Measurements from ENCODE around the gene FEN1. TPM values are rescaled to one million over a fixed set of nuclear protein-coding genes. Genes with fewer than 3 reads are reported as not detected.

Gene FEN1
- total and polyA plus RNA-seq, 2 donors from 2014 or later = 8.5 to 8.8 TPM

- peak overlapping the region in 1 of 3 donors; percentile 96 for H3K4me3 ChIP-seq (ENCODE audit: low read length in 3 of 3)
- intact Hi-C loops (cut with DNase I) = no loop called here
- DNase-seq = no peak
- TF ChIP-seq, protein P1, sequence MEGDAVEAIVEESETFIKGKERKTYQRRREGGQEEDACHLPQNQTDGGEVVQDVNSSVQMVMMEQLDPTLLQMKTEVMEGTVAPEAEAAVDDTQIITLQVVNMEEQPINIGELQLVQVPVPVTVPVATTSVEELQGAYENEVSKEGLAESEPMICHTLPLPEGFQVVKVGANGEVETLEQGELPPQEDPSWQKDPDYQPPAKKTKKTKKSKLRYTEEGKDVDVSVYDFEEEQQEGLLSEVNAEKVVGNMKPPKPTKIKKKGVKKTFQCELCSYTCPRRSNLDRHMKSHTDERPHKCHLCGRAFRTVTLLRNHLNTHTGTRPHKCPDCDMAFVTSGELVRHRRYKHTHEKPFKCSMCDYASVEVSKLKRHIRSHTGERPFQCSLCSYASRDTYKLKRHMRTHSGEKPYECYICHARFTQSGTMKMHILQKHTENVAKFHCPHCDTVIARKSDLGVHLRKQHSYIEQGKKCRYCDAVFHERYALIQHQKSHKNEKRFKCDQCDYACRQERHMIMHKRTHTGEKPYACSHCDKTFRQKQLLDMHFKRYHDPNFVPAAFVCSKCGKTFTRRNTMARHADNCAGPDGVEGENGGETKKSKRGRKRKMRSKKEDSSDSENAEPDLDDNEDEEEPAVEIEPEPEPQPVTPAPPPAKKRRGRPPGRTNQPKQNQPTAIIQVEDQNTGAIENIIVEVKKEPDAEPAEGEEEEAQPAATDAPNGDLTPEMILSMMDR (IDR thresholded peaks at IDR 0.05; ENCODE audit: borderline replicate concordance, extremely low read depth, insufficient read depth) = no peak
- peaks cover 8 to 14% (median 9%) of the 10 kb centered on the region in 3 donors for H3K36me3 ChIP-seq (ENCODE audit: control insufficient read depth in 2 of 3, insufficient read depth in 3 of 3, low read length in 3 of 3)
- no peaks in the 10 kb centered on the region for H3K27me3 ChIP-seq (ENCODE audit: control insufficient read depth, insufficient read depth, low read length)
- FAIRE-seq = no peak
- no peak overlapping the region for H3K27ac ChIP-seq (ENCODE audit: low read depth in 2 of 2, low read length in 2 of 2)
- peaks cover 3 to 13% (median 11%) of the 10 kb centered on the region in 3 donors for H3K4me1 ChIP-seq (ENCODE audit: control insufficient read depth in 2 of 3, insufficient read depth in 2 of 3, low read depth in 1 of 3, low read length in 3 of 3)
- no peaks in the 10 kb centered on the region for H3K9me3 ChIP-seq (ENCODE audit: control insufficient read depth in 2 of 3, insufficient read depth in 1 of 3, low read length in 3 of 3)
- H3K9ac ChIP-seq (ENCODE audit: low read length in 3 of 3) = no peak overlapping the region
Observed at GRCh38 chr11:61793829-61794204, 1.1 kb downstream of the FEN1 start.

GRCh38 chr11:61794579-61794978 is 1.9 kb downstream of the FEN1 start:
- Histone ChIP-seq H3K9ac (ENCODE audit: low read length in 3 of 3) (no peak overlapping the region), H3K4me3 (ENCODE audit: low read length in 3 of 3) (no peak overlapping the region), H3K4me1 (ENCODE audit: control insufficient read depth in 2 of 3, insufficient read depth in 2 of 3, low read depth in 1 of 3, low read length in 3 of 3) (peaks cover 3 to 13% (median 11%) of the 10 kb centered on the region in 3 donors), H3K27me3 (ENCODE audit: control insufficient read depth, insufficient read depth, low read length) (no peaks in the 10 kb centered on the region), H3K27ac (ENCODE audit: low read depth in 2 of 2, low read length in 2 of 2) (no peak overlapping the region), H3K36me3 (ENCODE audit: control insufficient read depth in 2 of 3, insufficient read depth in 3 of 3, low read length in 3 of 3) (peaks cover 4 to 6% (median 4%) of the 10 kb centered on the region in 3 donors), H3K9me3 (ENCODE audit: control insufficient read depth in 2 of 3, insufficient read depth in 1 of 3, low read length in 3 of 3) (no peaks in the 10 kb centered on the region)
- FAIRE-seq = no peak
- intact Hi-C loops (cut with DNase I) = no loop called here
- DNase-seq = no peak
- TF ChIP-seq, protein P1 (IDR thresholded peaks at IDR 0.05; ENCODE audit: borderline replicate concordance, extremely low read depth, insufficient read depth) = no peak

GRCh38 chr11:61795459-61795858 is 2.7 kb downstream of the FEN1 start:
- intact Hi-C loops (cut with DNase I) = no loop called here
- Histone ChIP-seq H3K9me3 (ENCODE audit: control insufficient read depth in 2 of 3, insufficient read depth in 1 of 3, low read length in 3 of 3) (no peaks in the 10 kb centered on the region), H3K36me3 (ENCODE audit: control insufficient read depth in 2 of 3, insufficient read depth in 3 of 3, low read length in 3 of 3) (no peaks in the 10 kb centered on the region), H3K27me3 (ENCODE audit: control insufficient read depth, insufficient read depth, low read length) (no peaks in the 10 kb centered on the region), H3K4me3 (ENCODE audit: low read length in 3 of 3) (no peak overlapping the region), H3K4me1 (ENCODE audit: control insufficient read depth in 2 of 3, insufficient read depth in 2 of 3, low read depth in 1 of 3, low read length in 3 of 3) (peaks cover 3 to 13% (median 11%) of the 10 kb centered on the region in 3 donors), H3K27ac (ENCODE audit: low read depth in 2 of 2, low read length in 2 of 2) (no peak overlapping the region), H3K9ac (ENCODE audit: low read length in 3 of 3) (no peak overlapping the region)
- FAIRE-seq (no peak), DNase-seq (no peak)
- TF ChIP-seq, protein P1 (IDR thresholded peaks at IDR 0.05; ENCODE audit: borderline replicate concordance, extremely low read depth, insufficient read depth) = no peak

Data from kidney (tissue), 14 donors.